ENCODE data around the gene CLDN7. TPM values are rescaled to one million over a fixed set of nuclear protein-coding genes. Genes with fewer than 3 reads are reported as not detected.

CLDN7 gene
- polyA plus RNA-seq, 4 donors: 309 to 561 (median 332) TPM

DNA sequence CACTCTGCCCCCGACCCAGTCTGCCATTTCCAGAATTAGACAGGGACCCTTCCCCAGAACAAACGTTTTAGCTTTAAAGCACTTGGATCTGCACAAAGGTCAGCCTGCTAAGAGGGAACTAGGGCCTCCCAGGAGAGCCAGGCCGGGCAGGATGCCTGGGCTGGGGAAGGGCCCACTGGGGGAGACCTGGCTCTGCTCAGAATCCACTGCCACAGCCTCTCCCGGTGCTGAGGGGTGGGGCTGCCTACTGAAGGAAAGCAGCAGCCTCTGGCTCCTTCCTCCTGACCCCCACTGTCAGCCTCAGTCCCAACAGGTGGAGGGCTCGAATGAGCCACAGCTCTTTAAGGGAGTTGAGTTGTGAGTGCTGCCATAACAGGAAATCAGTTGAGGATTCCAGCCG lies 30.5 kb upstream of the CLDN7 start:
- FAIRE-seq (no peak), DNase-seq (peak in 1 of 2 donors; percentile 53)
- Histone ChIP-seq H3K9me3 (ENCODE audit: control insufficient read depth in 2 of 2, insufficient read depth in 1 of 2, low read depth in 1 of 2, low read length in 1 of 2) (peaks cover 0 to 6% of the 10 kb centered on the region in 2 donors), H3K36me3 (ENCODE audit: control insufficient read depth in 3 of 3, insufficient read depth in 2 of 3, low read depth in 1 of 3, low read length in 3 of 3) (no peaks in the 10 kb centered on the region), H3K4me3 (ENCODE audit: low read depth in 1 of 3, low read length in 3 of 3) (no peak overlapping the region), H3K27me3 (ENCODE audit: control insufficient read depth in 3 of 3, insufficient read depth in 3 of 3, low read length in 3 of 3) (peaks cover 0 to 16% (median 7%) of the 10 kb centered on the region in 3 donors), H3K27ac (ENCODE audit: low read depth in 1 of 3, low read length in 2 of 3) (peak overlapping the region in 1 of 3 donors; percentile 30), H3K4me1 (ENCODE audit: control insufficient read depth in 3 of 3, insufficient read depth in 2 of 3, low read depth in 1 of 3, low read length in 2 of 3) (peaks cover 0 to 30% (median 10%) of the 10 kb centered on the region in 3 donors)
- 19 to 25% (median 24%) methylated on average over 6 of the region's 6 CpGs for WGBS, 3 donors

DNA sequence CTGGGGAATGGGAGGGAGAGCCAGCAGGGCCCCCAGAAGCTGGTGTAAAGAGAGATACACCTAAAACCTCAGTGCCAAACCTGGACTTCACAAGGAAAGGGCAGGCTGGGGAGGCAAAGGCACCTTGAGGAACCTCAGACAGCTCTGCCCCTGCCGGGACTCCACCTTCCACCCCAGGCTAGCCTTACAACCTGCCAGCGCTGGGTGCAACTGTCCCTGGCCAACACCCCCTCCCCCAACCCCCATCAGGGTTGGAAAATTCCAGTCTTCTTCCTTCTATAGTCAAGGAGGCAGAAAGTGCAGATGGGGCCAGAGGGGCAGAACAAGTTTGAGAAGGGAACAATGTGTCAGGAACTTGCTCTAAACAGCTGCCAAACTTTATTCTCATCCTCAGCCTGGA lies 29.9 kb upstream of the CLDN7 start:
- no peak for FAIRE-seq
- Histone ChIP-seq H3K27ac (ENCODE audit: low read depth in 1 of 3, low read length in 2 of 3) (no peak overlapping the region), H3K4me1 (ENCODE audit: control insufficient read depth in 3 of 3, insufficient read depth in 2 of 3, low read depth in 1 of 3, low read length in 2 of 3) (peaks cover 0 to 30% (median 10%) of the 10 kb centered on the region in 3 donors)

DNA sequence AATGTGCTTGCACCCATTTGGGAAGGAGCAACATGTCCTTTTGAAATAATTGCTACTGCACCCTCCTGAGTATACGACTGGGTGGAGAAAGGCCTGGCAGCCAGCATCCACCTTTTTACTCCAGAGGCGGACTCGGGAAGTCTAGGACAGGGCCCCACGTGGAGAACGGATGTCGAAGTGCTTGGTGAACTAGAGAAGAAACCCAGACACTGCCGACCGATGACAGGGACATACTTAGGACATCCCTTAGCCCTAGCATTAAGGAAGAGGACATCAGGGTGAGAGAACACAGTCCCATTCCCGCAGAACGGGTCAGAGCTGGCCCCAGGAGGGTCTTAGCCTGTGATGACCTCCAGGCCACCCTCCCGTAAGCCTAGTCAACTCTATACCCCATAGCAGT lies 28.4 kb upstream of the CLDN7 start:
- peaks cover 0 to 6% of the 10 kb centered on the region in 2 donors for H3K9me3 ChIP-seq (ENCODE audit: control insufficient read depth in 2 of 2, insufficient read depth in 1 of 2, low read depth in 1 of 2, low read length in 1 of 2)
- WGBS, 3 donors: 77 to 88% (median 79%) methylated on average over 11 of the region's 11 CpGs
- no peaks in the 10 kb centered on the region for H3K36me3 ChIP-seq (ENCODE audit: control insufficient read depth in 3 of 3, insufficient read depth in 2 of 3, low read depth in 1 of 3, low read length in 3 of 3)
- peaks cover 0 to 23% (median 10%) of the 10 kb centered on the region in 3 donors for H3K4me1 ChIP-seq (ENCODE audit: control insufficient read depth in 3 of 3, insufficient read depth in 2 of 3, low read depth in 1 of 3, low read length in 2 of 3)
- H3K4me3 ChIP-seq (ENCODE audit: low read depth in 1 of 3, low read length in 3 of 3): no peak overlapping the region
- DNase-seq (no peak), FAIRE-seq (no peak)
- H3K27ac ChIP-seq (ENCODE audit: low read depth in 1 of 3, low read length in 2 of 3): no peak overlapping the region
- H3K27me3 ChIP-seq (ENCODE audit: control insufficient read depth in 3 of 3, insufficient read depth in 3 of 3, low read length in 3 of 3): peaks cover 0 to 11% (median 9%) of the 10 kb centered on the region in 3 donors

More for the DNA sequence above, 29.9 kb upstream of the CLDN7 start:
- H3K27me3 ChIP-seq (ENCODE audit: control insufficient read depth in 3 of 3, insufficient read depth in 3 of 3, low read length in 3 of 3): peaks cover 0 to 16% (median 9%) of the 10 kb centered on the region in 3 donors
- DNase-seq: no peak
- H3K9me3 ChIP-seq (ENCODE audit: control insufficient read depth in 2 of 2, insufficient read depth in 1 of 2, low read depth in 1 of 2, low read length in 1 of 2): peaks cover 0 to 6% of the 10 kb centered on the region in 2 donors
- H3K36me3 ChIP-seq (ENCODE audit: control insufficient read depth in 3 of 3, insufficient read depth in 2 of 3, low read depth in 1 of 3, low read length in 3 of 3): no peaks in the 10 kb centered on the region
- no peak overlapping the region for H3K4me3 ChIP-seq (ENCODE audit: low read depth in 1 of 3, low read length in 3 of 3)
- WGBS, 3 donors: 28 to 58% (median 57%) methylated on average over 2 of the region's 2 CpGs

DNA sequence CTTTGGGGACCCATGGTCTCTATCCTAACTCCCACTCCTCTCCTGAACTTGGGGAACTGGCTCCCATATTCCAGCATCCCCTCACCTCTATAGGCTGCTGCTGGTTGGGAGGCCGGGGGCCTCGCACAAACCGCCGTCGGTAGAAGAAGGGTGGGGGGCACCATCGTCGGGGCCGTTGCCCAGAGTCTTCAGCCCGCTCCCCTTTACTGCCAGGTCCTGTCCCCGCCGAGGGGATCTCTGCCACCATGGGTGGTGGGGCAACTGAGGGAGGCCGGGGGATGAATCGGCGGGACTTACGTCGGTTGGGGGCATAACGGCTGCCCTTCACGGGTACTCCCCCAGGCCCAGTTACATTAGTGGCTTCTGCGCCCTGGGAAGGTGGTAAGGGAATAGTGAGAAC lies 27.9 kb upstream of the CLDN7 start:
- H3K27ac ChIP-seq (ENCODE audit: low read depth in 1 of 3, low read length in 2 of 3): no peak overlapping the region
- no peak overlapping the region for H3K4me3 ChIP-seq (ENCODE audit: low read depth in 1 of 3, low read length in 3 of 3)
- peaks cover 0 to 6% of the 10 kb centered on the region in 2 donors for H3K9me3 ChIP-seq (ENCODE audit: control insufficient read depth in 2 of 2, insufficient read depth in 1 of 2, low read depth in 1 of 2, low read length in 1 of 2)
- no peaks in the 10 kb centered on the region for H3K36me3 ChIP-seq (ENCODE audit: control insufficient read depth in 3 of 3, insufficient read depth in 2 of 3, low read depth in 1 of 3, low read length in 3 of 3)
- 93 to 94% (median 93%) methylated on average over 19 of the region's 19 CpGs for WGBS, 3 donors
- DNase-seq: no peak
- FAIRE-seq: no peak
- H3K4me1 ChIP-seq (ENCODE audit: control insufficient read depth in 3 of 3, insufficient read depth in 2 of 3, low read depth in 1 of 3, low read length in 2 of 3): peaks cover 0 to 23% (median 10%) of the 10 kb centered on the region in 3 donors
- H3K27me3 ChIP-seq (ENCODE audit: control insufficient read depth in 3 of 3, insufficient read depth in 3 of 3, low read length in 3 of 3): peaks cover 0 to 9% (median 8%) of the 10 kb centered on the region in 3 donors

DNA sequence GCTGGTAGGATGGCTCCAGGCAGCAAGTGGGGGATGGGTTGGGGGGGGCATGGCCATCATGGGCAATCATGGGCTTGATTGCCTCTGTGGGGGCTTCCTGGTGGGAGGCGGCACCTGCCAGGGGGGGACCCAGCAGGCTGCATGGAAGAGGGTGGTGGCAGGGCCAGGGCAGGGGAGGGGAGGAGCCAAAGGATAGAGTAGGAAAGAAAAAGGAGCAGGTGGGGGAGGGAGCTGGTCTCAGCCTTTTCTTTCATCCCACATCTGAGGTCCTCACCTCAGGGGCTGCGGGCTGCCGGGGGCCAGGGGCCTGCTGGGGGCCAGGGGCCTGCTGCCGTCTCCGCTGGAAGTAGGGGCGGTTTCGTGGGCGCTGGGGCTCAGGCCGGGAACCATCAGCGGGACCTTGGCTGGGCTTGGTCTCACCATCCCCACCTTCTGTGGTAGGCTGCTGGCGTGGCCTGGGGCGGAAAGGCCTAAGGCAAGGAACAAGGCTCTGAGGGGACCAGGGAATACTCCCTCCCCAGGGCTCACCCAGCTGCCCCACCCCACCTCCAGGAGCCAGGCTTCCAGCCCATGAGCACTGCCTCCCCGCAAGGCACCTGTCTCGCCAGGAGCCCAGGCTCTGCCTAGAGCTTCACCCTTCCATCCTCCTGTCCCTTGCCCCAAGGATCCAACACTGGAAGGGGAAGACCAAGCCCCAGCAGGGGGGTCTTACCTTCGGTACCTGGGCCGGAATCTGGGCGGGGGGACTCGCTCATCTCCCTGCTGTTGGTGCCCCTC lies 27.2 kb upstream of the CLDN7 start:
- DNase-seq (no peak), FAIRE-seq (no peak)
- Histone ChIP-seq H3K4me1 (ENCODE audit: control insufficient read depth in 3 of 3, insufficient read depth in 2 of 3, low read depth in 1 of 3, low read length in 2 of 3) (peaks cover 0 to 18% (median 10%) of the 10 kb centered on the region in 3 donors), H3K27me3 (ENCODE audit: control insufficient read depth in 3 of 3, insufficient read depth in 3 of 3, low read length in 3 of 3) (peaks cover 0 to 9% (median 3%) of the 10 kb centered on the region in 3 donors), H3K27ac (ENCODE audit: low read depth in 1 of 3, low read length in 2 of 3) (no peak overlapping the region), H3K9me3 (ENCODE audit: control insufficient read depth in 2 of 2, insufficient read depth in 1 of 2, low read depth in 1 of 2, low read length in 1 of 2) (peaks cover 0 to 6% of the 10 kb centered on the region in 2 donors), H3K4me3 (ENCODE audit: low read depth in 1 of 3, low read length in 3 of 3) (no peak overlapping the region), H3K36me3 (ENCODE audit: control insufficient read depth in 3 of 3, insufficient read depth in 2 of 3, low read depth in 1 of 3, low read length in 3 of 3) (no peaks in the 10 kb centered on the region)
- WGBS, 3 donors: 84 to 95% (median 90%) methylated on average over 17 to 18 of the region's 18 CpGs

DNA sequence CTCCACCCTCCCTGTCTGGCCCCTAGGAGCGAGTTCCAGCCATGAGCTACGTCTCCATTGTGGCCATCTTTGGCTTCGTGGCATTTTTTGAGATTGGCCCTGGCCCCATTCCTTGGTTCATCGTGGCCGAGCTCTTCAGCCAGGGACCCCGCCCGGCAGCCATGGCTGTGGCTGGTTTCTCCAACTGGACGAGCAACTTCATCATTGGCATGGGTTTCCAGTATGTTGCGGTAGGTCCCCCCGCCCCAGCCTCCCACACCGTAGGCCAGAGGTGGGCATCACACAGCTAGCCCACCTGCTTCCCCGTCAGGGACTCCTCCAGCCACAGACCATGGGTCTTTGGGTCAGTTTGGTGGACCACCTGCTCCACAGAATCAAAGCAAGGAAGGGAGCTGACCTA lies 23.4 kb upstream of the CLDN7 start:
- Histone ChIP-seq H3K4me1 (ENCODE audit: control insufficient read depth in 3 of 3, insufficient read depth in 2 of 3, low read depth in 1 of 3, low read length in 2 of 3) (peaks cover 0 to 19% (median 0%) of the 10 kb centered on the region in 3 donors), H3K27me3 (ENCODE audit: control insufficient read depth in 3 of 3, insufficient read depth in 3 of 3, low read length in 3 of 3) (peaks cover 0 to 17% (median 2%) of the 10 kb centered on the region in 3 donors), H3K4me3 (ENCODE audit: low read depth in 1 of 3, low read length in 3 of 3) (no peak overlapping the region), H3K27ac (ENCODE audit: low read depth in 1 of 3, low read length in 2 of 3) (no peak overlapping the region), H3K36me3 (ENCODE audit: control insufficient read depth in 3 of 3, insufficient read depth in 2 of 3, low read depth in 1 of 3, low read length in 3 of 3) (no peaks in the 10 kb centered on the region), H3K9me3 (ENCODE audit: control insufficient read depth in 2 of 2, insufficient read depth in 1 of 2, low read depth in 1 of 2, low read length in 1 of 2) (no peaks in the 10 kb centered on the region)
- DNase-seq: no peak
- FAIRE-seq: no peak
- 91 to 92% (median 92%) methylated on average over 12 of the region's 12 CpGs for WGBS, 3 donors

DNA sequence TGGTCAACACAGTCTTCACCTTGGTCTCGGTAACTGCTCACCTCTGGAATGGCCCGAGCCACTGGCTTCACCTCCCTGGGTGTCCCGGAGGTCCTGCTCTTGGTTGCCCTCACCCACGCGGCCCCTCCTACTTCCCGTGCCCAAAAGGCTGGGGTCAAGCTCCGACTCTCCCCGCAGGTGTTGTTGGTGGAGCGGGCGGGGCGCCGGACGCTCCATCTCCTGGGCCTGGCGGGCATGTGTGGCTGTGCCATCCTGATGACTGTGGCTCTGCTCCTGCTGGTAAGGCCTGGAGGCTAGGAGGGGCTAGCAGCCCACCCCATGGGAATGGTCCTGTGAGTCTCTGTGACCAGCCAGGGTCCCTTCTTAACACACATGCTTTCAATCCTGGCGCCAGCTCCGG lies 22.6 kb upstream of the CLDN7 start:
- WGBS, 3 donors: 80 to 92% (median 87%) methylated on average over 16 of the region's 16 CpGs
- H3K9me3 ChIP-seq (ENCODE audit: control insufficient read depth in 2 of 2, insufficient read depth in 1 of 2, low read depth in 1 of 2, low read length in 1 of 2): no peaks in the 10 kb centered on the region
- H3K4me1 ChIP-seq (ENCODE audit: control insufficient read depth in 3 of 3, insufficient read depth in 2 of 3, low read depth in 1 of 3, low read length in 2 of 3): peaks cover 0 to 26% (median 0%) of the 10 kb centered on the region in 3 donors
- H3K27ac ChIP-seq (ENCODE audit: low read depth in 1 of 3, low read length in 2 of 3): no peak overlapping the region
- no peaks in the 10 kb centered on the region for H3K36me3 ChIP-seq (ENCODE audit: control insufficient read depth in 3 of 3, insufficient read depth in 2 of 3, low read depth in 1 of 3, low read length in 3 of 3)
- DNase-seq: no peak
- peaks cover 0 to 17% (median 2%) of the 10 kb centered on the region in 3 donors for H3K27me3 ChIP-seq (ENCODE audit: control insufficient read depth in 3 of 3, insufficient read depth in 3 of 3, low read length in 3 of 3)
- no peak for FAIRE-seq
- no peak overlapping the region for H3K4me3 ChIP-seq (ENCODE audit: low read depth in 1 of 3, low read length in 3 of 3)

DNA sequence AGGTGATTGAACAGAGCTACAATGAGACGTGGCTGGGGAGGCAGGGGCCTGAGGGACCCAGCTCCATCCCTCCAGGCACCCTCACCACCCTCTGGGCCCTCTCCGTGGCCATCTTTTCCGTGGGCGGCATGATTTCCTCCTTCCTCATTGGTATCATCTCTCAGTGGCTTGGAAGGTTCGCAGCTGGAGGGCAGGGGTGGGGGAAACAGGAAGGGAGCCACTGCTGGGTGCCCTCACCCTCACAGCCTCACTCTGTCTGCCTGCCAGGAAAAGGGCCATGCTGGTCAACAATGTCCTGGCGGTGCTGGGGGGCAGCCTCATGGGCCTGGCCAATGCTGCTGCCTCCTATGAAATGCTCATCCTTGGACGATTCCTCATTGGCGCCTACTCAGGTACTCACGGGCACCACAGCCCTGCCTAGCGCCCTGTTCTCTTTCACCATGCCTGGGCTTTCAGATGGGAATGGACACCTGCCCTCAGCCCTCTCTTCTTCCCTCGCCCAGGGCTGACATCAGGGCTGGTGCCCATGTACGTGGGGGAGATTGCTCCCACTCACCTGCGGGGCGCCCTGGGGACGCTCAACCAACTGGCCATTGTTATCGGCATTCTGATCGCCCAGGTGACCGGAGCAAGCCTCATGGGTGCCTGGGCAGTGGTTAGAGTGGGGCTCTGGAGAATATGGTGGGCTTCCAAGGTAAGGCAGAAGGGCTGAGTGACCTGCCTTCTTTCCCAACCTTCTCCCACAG lies 21.4 kb upstream of the CLDN7 start:
- DNase-seq (no peak), FAIRE-seq (no peak)
- no peaks in the 10 kb centered on the region for H3K36me3 ChIP-seq (ENCODE audit: control insufficient read depth in 3 of 3, insufficient read depth in 2 of 3, low read depth in 1 of 3, low read length in 3 of 3)
- WGBS, 3 donors: 85 to 87% (median 86%) methylated on average over 18 of the region's 18 CpGs
- peaks cover 0 to 17% (median 2%) of the 10 kb centered on the region in 3 donors for H3K27me3 ChIP-seq (ENCODE audit: control insufficient read depth in 3 of 3, insufficient read depth in 3 of 3, low read length in 3 of 3)
- H3K4me3 ChIP-seq (ENCODE audit: low read depth in 1 of 3, low read length in 3 of 3): no peak overlapping the region
- no peaks in the 10 kb centered on the region for H3K9me3 ChIP-seq (ENCODE audit: control insufficient read depth in 2 of 2, insufficient read depth in 1 of 2, low read depth in 1 of 2, low read length in 1 of 2)
- H3K4me1 ChIP-seq (ENCODE audit: control insufficient read depth in 3 of 3, insufficient read depth in 2 of 3, low read depth in 1 of 3, low read length in 2 of 3): peaks cover 0 to 30% (median 0%) of the 10 kb centered on the region in 3 donors
- H3K27ac ChIP-seq (ENCODE audit: low read depth in 1 of 3, low read length in 2 of 3): no peak overlapping the region

All from small intestine (tissue), 7 donors.